HCT116 (cell line): ENCODE measurements around the gene OR52E1. TPM values are rescaled to one million over a fixed set of nuclear protein-coding genes. Genes with fewer than 3 reads are reported as not detected.

Experiments
- ATAC-seq: fragments of 200-7000 bp; cut with Tn5 transposase; 2 replicates; pipeline ENCODE4 v1.9.1; 2020; ENCODE audit warnings: mild to moderate bottlenecking, moderate library complexity
- BruUV-seq: library from RNA; stranded (reverse); fragments of 400-500 nt; replicated peaks from 2 replicates; lab custom pipeline; 2021; lab: Mats Ljungman, UMichigan
- CTCF ChIA-PET: fragments of 300-600 bp; sonication (Branson Sonifier 250); formaldehyde crosslinking; loops from one replicate; lab custom pipeline; 2021; ENCODE audit warnings: antibody characterized with exemption; lab: Charles Lee
- POLR2A ChIA-PET: fragments of 300-600, 350-600 bp; sonication (Branson Sonifier 250); formaldehyde crosslinking; loops from one replicate; lab custom pipeline; 2021; ENCODE audit warnings: antibody characterized with exemption; lab: Charles Lee
- RAD21 ChIA-PET, 2 experiments: fragments of 300-600 bp; sonication (Branson Sonifier 250); formaldehyde crosslinking; loops; one replicate each; lab custom pipeline; 2023; ENCODE audit warnings: low total read pairs in 2 of 2; ENCODE audit not compliant: uncharacterized antibody in 2 of 2, unreplicated experiment in 2 of 2, low non-redundant PET in 1 of 2; lab: Charles Lee
- DNase-seq: peaks from one replicate; pipeline ENCODE4 v3.0.0-alpha.2; 2010; ENCODE audit warnings: low read depth, low spot score
- H2AFZ ChIP-seq: fragments of 200-600 bp; shearing (Covaris generic), sonication (generic); 2 replicates; pipeline ENCODE4 v1.6.1; 2017; ENCODE audit warnings: low read depth, mixed run types, mixed read lengths, antibody characterized with exemption, low read length; ENCODE audit not compliant: poor library complexity, severe bottlenecking
- H3K27ac ChIP-seq: 2 replicates; pipeline ENCODE4 v1.5.1; 2012; ENCODE audit warnings: low read depth, low read length
- H3K27me3 ChIP-seq: fragments of 200-600 bp; sonication (generic); 2 replicates; pipeline ENCODE4 v1.6.1; 2016; ENCODE audit warnings: mixed run types, low read length, mixed read lengths; ENCODE audit not compliant: insufficient read depth
- H3K36me3 ChIP-seq, 2 experiments: fragments of 200-500 bp in 1 of 2; fragments of 200-600 bp in 1 of 2; sonication (Bioruptor generic) in 1 of 2; sonication (generic) in 1 of 2; 2 replicates each; pipeline versions ENCODE4 v1.5.1 to v1.6.1; 2014 to 2016; ENCODE audit warnings: low read length in 2 of 2, inconsistent platforms in 1 of 2, mixed read lengths in 1 of 2, mixed run types in 1 of 2; ENCODE audit not compliant: insufficient read depth in 2 of 2, control insufficient read depth in 1 of 2
- H3K4me1 ChIP-seq, 2 experiments: fragments of 200-600 bp in 1 of 2; sonication (generic) in 1 of 2; 2 replicates each; pipeline versions ENCODE4 v1.5.1 to v1.6.1; 2012 to 2017; ENCODE audit warnings: low read length in 2 of 2, inconsistent platforms in 1 of 2, mild to moderate bottlenecking in 1 of 2, mixed read lengths in 1 of 2, mixed run types in 1 of 2, moderate library complexity in 1 of 2; ENCODE audit not compliant: insufficient read depth in 2 of 2, control insufficient read depth in 1 of 2
- H3K4me2 ChIP-seq: fragments of 200-600 bp; sonication (generic); 2 replicates; pipeline ENCODE4 v1.6.1; 2017; ENCODE audit warnings: mixed run types, low read length, mixed read lengths
- H3K4me3 ChIP-seq, 2 experiments: fragments of 200-600 bp in 1 of 2; sonication (generic) in 1 of 2; replicated peaks in 1 of 2; 2 replicates each; pipeline ENCODE4 v1.5.1; 2011 to 2016; ENCODE audit warnings: low read length in 2 of 2, control low read depth in 1 of 2, low read depth in 1 of 2, mild to moderate bottlenecking in 1 of 2, mixed read lengths in 1 of 2, mixed run types in 1 of 2
- H3K79me2 ChIP-seq: fragments of 200-600 bp; sonication (generic); 2 replicates; pipeline ENCODE4 v1.6.1; 2017; ENCODE audit warnings: mild to moderate bottlenecking, mixed run types, low read length, moderate library complexity, mixed read lengths; ENCODE audit not compliant: insufficient read depth
- H3K9ac ChIP-seq: fragments of 200-600 bp; sonication (generic); 2 replicates; pipeline ENCODE4 v1.6.1; 2016; ENCODE audit warnings: low read length, mixed read lengths
- H3K9me2 ChIP-seq: fragments of 200-600 bp; sonication (generic), shearing (Covaris generic); 2 replicates; pipeline ENCODE4 v1.6.1; 2017; ENCODE audit warnings: mixed run types, mild to moderate bottlenecking, moderate library complexity; ENCODE audit not compliant: insufficient read depth
- H3K9me3 ChIP-seq, 2 experiments: fragments of 200-500 bp in 1 of 2; fragments of 200-600 bp in 1 of 2; sonication (Bioruptor generic) in 1 of 2; sonication (generic) in 1 of 2; 2 replicates each; pipeline ENCODE4 v1.6.1; 2014 to 2017; ENCODE audit warnings: low read length in 2 of 2, mixed read lengths in 2 of 2, inconsistent platforms in 1 of 2, low read depth in 1 of 2, mild to moderate bottlenecking in 1 of 2, mixed run types in 1 of 2, moderate library complexity in 1 of 2; ENCODE audit not compliant: control insufficient read depth in 1 of 2, insufficient read depth in 1 of 2
- H4K20me1 ChIP-seq: fragments of 200-600 bp; sonication (generic), shearing (Covaris generic); 2 replicates; pipeline ENCODE4 v1.6.1; 2017; ENCODE audit warnings: mixed run types, mild to moderate bottlenecking, moderate library complexity; ENCODE audit not compliant: insufficient read depth
- CBX3 ChIP-seq: IDR thresholded peaks from 2 replicates; pipeline ENCODE4 v1.6.1; 2012; ENCODE audit warnings: low read depth
- CEBPB ChIP-seq: IDR thresholded peaks from 2 replicates; pipeline ENCODE4 v1.6.1; 2012; ENCODE audit warnings: low read depth
- ELF1 ChIP-seq: IDR thresholded peaks from 2 replicates; pipeline ENCODE4 v1.6.1; 2012; ENCODE audit warnings: low read depth, borderline replicate concordance
- EZH2phosphoT487 ChIP-seq: fragments of 200-600 bp; IDR thresholded peaks from 2 replicates; pipeline ENCODE4 v1.6.1; 2018; ENCODE audit warnings: antibody characterized with exemption, borderline replicate concordance
- FOSL1 ChIP-seq: IDR thresholded peaks from 2 replicates; pipeline ENCODE4 v1.6.1; 2012; ENCODE audit warnings: low read depth
- JUND ChIP-seq: IDR thresholded peaks from 2 replicates; pipeline ENCODE4 v1.6.1; 2012
- POLR2A ChIP-seq: IDR thresholded peaks from 2 replicates; pipeline ENCODE4 v1.7.0; 2011; ENCODE audit warnings: borderline replicate concordance; ENCODE audit not compliant: insufficient read depth, insufficient read length; ENCODE audit errors: extremely low read depth
- POLR2AphosphoS5 ChIP-seq: IDR thresholded peaks from 2 replicates; pipeline ENCODE4 v1.6.1; 2011; ENCODE audit warnings: mild to moderate bottlenecking, low read depth, low read length, moderate library complexity
- RAD21 ChIP-seq: IDR thresholded peaks from 2 replicates; pipeline ENCODE4 v1.6.1; 2012; ENCODE audit warnings: low read depth, mild to moderate bottlenecking
- SP1 ChIP-seq: IDR thresholded peaks from 2 replicates; pipeline ENCODE4 v1.6.1; 2012; ENCODE audit warnings: low read depth
- SRF ChIP-seq: IDR thresholded peaks from 2 replicates; pipeline ENCODE4 v1.6.1; 2012; ENCODE audit warnings: low read depth
- TCF7L2 ChIP-seq: IDR thresholded peaks from 2 replicates; pipeline ENCODE4 v1.7.0; 2011; ENCODE audit warnings: borderline replicate concordance, inconsistent platforms; ENCODE audit not compliant: insufficient read depth, insufficient read length; ENCODE audit errors: extremely low read depth
- YY1 ChIP-seq: IDR thresholded peaks from 2 replicates; pipeline ENCODE4 v1.6.1; 2011; ENCODE audit warnings: low read length, low read depth, moderate library complexity, mild to moderate bottlenecking; ENCODE audit not compliant: insufficient replicate concordance; ENCODE audit errors: extremely low read depth
- ZFX ChIP-seq: fragments of 450-650 bp; IDR thresholded peaks from 2 replicates; pipeline ENCODE4 v1.6.1; 2017
- ZNF274 ChIP-seq: fragments of 200-500 bp; sonication (Bioruptor generic); IDR thresholded peaks from 2 replicates; pipeline ENCODE4 v1.6.1; 2014; ENCODE audit warnings: mild to moderate bottlenecking, low read depth, low read length, inconsistent platforms
- intact Hi-C: fragments of 100-400 bp; cut with micrococcal nuclease; formaldehyde crosslinking; loops from 2 replicates; pipeline ENCODE4 v1.10.0; 2022
- total RNA-seq: library from RNA; stranded (reverse); gene quantifications from one replicate; pipeline ENCODE4 v1.2.1, GENCODE V29; 2021; ENCODE audit not compliant: unreplicated experiment
- TF ChIP-seq, protein P1 (sequence below): IDR thresholded peaks from 2 replicates; pipeline ENCODE4 v1.6.1; 2012
- TF ChIP-seq, protein P2 (sequence below), 3 experiments: fragments of 200-600 bp in 1 of 3; sonication (generic) in 1 of 3; IDR thresholded peaks in 2 of 3; conservative IDR thresholded peaks in 1 of 3; 2 replicates each; pipeline ENCODE4 v1.5.1; 2012 to 2017; ENCODE audit warnings: low read depth in 2 of 3, low read length in 2 of 3, antibody characterized with exemption in 1 of 3, borderline replicate concordance in 1 of 3, control low read depth in 1 of 3, mild to moderate bottlenecking in 1 of 3, mixed read lengths in 1 of 3, mixed run types in 1 of 3, moderate library complexity in 1 of 3; ENCODE audit not compliant: insufficient read depth in 1 of 3
- TF ChIP-seq, protein P3 (sequence below): IDR thresholded peaks from 2 replicates; pipeline ENCODE4 v1.6.1; 2012

Gene OR52E1
- total RNA-seq, 1 experiment from 2014 or later: not detected

DNA sequence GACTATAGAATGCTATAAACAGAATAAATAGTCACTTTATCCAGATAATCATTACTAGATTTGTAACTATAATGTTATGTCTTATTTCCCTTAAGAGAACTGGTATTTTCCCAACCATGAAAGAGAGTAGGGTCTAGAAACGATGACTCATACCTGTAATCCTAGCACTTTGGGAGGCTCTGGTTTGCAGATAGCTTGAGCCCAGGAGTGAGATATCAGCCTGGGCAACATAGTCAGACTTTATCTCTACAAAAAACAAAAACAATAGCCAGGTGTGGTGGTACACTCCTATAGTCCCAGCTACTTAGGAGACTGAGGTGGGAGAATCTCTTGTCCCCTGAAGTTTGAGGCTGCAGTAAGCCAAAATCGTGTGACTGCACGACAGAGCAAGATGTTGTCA lies 37.9 kb downstream of the OR52E1 start:
- no TSS peak for BruUV-seq
- TF ChIP-seq RAD21: no peak
- no peak for TF ChIP-seq EZH2phosphoT487
- no peak for TF ChIP-seq CEBPB
- TF ChIP-seq ZNF274: no peak
- TF ChIP-seq, protein P1, sequence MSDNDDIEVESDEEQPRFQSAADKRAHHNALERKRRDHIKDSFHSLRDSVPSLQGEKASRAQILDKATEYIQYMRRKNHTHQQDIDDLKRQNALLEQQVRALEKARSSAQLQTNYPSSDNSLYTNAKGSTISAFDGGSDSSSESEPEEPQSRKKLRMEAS: no peak
- no peak for TF ChIP-seq POLR2A
- TF ChIP-seq JUND: no peak
- no peak for TF ChIP-seq YY1
- TF ChIP-seq FOSL1: no peak
- no peak for TF ChIP-seq SP1
- TF ChIP-seq, protein P2, sequence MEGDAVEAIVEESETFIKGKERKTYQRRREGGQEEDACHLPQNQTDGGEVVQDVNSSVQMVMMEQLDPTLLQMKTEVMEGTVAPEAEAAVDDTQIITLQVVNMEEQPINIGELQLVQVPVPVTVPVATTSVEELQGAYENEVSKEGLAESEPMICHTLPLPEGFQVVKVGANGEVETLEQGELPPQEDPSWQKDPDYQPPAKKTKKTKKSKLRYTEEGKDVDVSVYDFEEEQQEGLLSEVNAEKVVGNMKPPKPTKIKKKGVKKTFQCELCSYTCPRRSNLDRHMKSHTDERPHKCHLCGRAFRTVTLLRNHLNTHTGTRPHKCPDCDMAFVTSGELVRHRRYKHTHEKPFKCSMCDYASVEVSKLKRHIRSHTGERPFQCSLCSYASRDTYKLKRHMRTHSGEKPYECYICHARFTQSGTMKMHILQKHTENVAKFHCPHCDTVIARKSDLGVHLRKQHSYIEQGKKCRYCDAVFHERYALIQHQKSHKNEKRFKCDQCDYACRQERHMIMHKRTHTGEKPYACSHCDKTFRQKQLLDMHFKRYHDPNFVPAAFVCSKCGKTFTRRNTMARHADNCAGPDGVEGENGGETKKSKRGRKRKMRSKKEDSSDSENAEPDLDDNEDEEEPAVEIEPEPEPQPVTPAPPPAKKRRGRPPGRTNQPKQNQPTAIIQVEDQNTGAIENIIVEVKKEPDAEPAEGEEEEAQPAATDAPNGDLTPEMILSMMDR (IDR thresholded peaks at IDR 0.05 in 2 of 3, conservative IDR thresholded peaks at IDR 0.05 in 1 of 3; ENCODE audit: borderline replicate concordance in 1 of 3, insufficient read depth in 1 of 3, low read depth in 2 of 3, low read length in 2 of 3): no peak
- TF ChIP-seq TCF7L2: no peak
- TF ChIP-seq POLR2AphosphoS5: no peak
- TF ChIP-seq ELF1: no peak
- TF ChIP-seq, protein P3, sequence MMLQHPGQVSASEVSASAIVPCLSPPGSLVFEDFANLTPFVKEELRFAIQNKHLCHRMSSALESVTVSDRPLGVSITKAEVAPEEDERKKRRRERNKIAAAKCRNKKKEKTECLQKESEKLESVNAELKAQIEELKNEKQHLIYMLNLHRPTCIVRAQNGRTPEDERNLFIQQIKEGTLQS: no peak
- TF ChIP-seq SRF: no peak
- TF ChIP-seq CBX3: no peak
- TF ChIP-seq ZFX: no peak
- TF ChIP-seq, all 23 proteins: peak for 0
- Histone ChIP-seq H3K9me2 (no peaks in the 10 kb centered on the region), H3K79me2 (no peaks in the 10 kb centered on the region), H3K27ac (no peak overlapping the region), H4K20me1 (no peaks in the 10 kb centered on the region), H3K4me3 (no peak overlapping the region), H3K36me3 (no peaks in the 10 kb centered on the region), H3K9ac (no peak overlapping the region), H3K4me2 (no peak overlapping the region), H3K9me3 (no peaks in the 10 kb centered on the region), H3K27me3 (peaks cover 61% of the 10 kb centered on the region), H3K4me1 (no peaks in the 10 kb centered on the region), H2AFZ (no peak overlapping the region)
- ATAC-seq (no peak), DNase-seq (no peak)
- CTCF ChIA-PET: no interaction called here
- intact Hi-C loops: no loop called here
- RAD21 ChIA-PET: no interaction called here
- POLR2A ChIA-PET: no interaction called here
